Ovary (tissue), 3 donors: ENCODE data around the gene POLR3E.

ENCODE experiments used
- CTCF ChIP-seq, 3 donors: fragments of 450-650 bp in 2 of 3; fragments of 200-600 bp in 1 of 3; IDR thresholded peaks; one replicate each; pipeline versions ENCODE4 v1.5.1 to v1.8.0; 2016 to 2022; ENCODE audit warnings: antibody characterized with exemption in 3 of 3, mild to moderate bottlenecking in 1 of 3
- EP300 ChIP-seq: sonication (generic); formaldehyde crosslinking; IDR thresholded peaks from one replicate; pipeline ENCODE4 v1.6.1; 2017; ENCODE audit warnings: antibody characterized with exemption
- POLR2A ChIP-seq: fragments of 450-650 bp; IDR thresholded peaks from one replicate; pipeline ENCODE4 v1.6.1; 2017; ENCODE audit warnings: antibody characterized with exemption, mild to moderate bottlenecking, moderate library complexity
- donor health status: DM: no; HTN: no; CAD: no.

GRCh38 chr16:22372882-22373661 is 75.9 kb downstream of the POLR3E start:
- TF ChIP-seq CTCF (IDR thresholded peaks at IDR 0.05) (no peak), POLR2A (no peak), EP300 (no peak)
